Loucy (cell line): ENCODE measurements around the gene IGSF21.

ENCODE experiments used
- H2AFZ ChIP-seq: fragments of 200-600 bp; sonication (generic); 2 replicates; pipeline ENCODE4 v1.6.0; 2016; ENCODE audit warnings: antibody characterized with exemption, mild to moderate bottlenecking, low read length, moderate library complexity
- H3F3A ChIP-seq: fragments of 200-600 bp; 2 replicates; pipeline ENCODE4 v1.6.0; 2016; ENCODE audit warnings: antibody characterized with exemption, low read depth, mild to moderate bottlenecking
- H3K27me3 ChIP-seq: fragments of 200-600 bp; sonication (generic); 2 replicates; pipeline ENCODE4 v1.6.1; 2014; ENCODE audit warnings: low read length, mild to moderate bottlenecking; ENCODE audit not compliant: insufficient read depth, poor library complexity, severe bottlenecking
- H3K36me3 ChIP-seq: fragments of 200-600 bp; sonication (generic); 2 replicates; pipeline ENCODE4 v1.6.1; 2016; ENCODE audit warnings: low read length; ENCODE audit not compliant: insufficient read depth
- H3K4me1 ChIP-seq: fragments of 200-600 bp; sonication (generic); 2 replicates; pipeline ENCODE4 v1.5.1; 2014; ENCODE audit warnings: low read length, mild to moderate bottlenecking; ENCODE audit not compliant: insufficient read depth, poor library complexity, severe bottlenecking
- H3K4me2 ChIP-seq: fragments of 200-600 bp; sonication (generic); 2 replicates; pipeline ENCODE4 v1.6.0; 2014; ENCODE audit warnings: antibody characterized with exemption, low read length, low read depth, mild to moderate bottlenecking; ENCODE audit not compliant: poor library complexity, severe bottlenecking
- H3K4me3 ChIP-seq: fragments of 200-600 bp; sonication (generic); 2 replicates; pipeline ENCODE4 v1.5.1; 2014; ENCODE audit warnings: low read length, mild to moderate bottlenecking, mixed read lengths; ENCODE audit not compliant: poor library complexity, severe bottlenecking
- H3K79me2 ChIP-seq: fragments of 200-600 bp; sonication (generic); 2 replicates; pipeline ENCODE4 v1.6.1; 2014; ENCODE audit warnings: low read length; ENCODE audit not compliant: insufficient read depth
- H3K9ac ChIP-seq: fragments of 200-600 bp; sonication (generic); 2 replicates; pipeline ENCODE4 v1.6.0; 2014; ENCODE audit warnings: mild to moderate bottlenecking, low read depth, low read length, moderate library complexity; ENCODE audit not compliant: poor library complexity, severe bottlenecking
- H3K9me2 ChIP-seq: fragments of 200-600 bp; sonication (generic); replicated peaks from 2 replicates; pipeline ENCODE4 v1.6.1; 2016; ENCODE audit warnings: low read depth, low read length, mixed read lengths
- H3K9me3 ChIP-seq: fragments of 200-600 bp; sonication (generic); 2 replicates; pipeline ENCODE4 v1.6.1; 2014; ENCODE audit warnings: mild to moderate bottlenecking, antibody characterized with exemption, low read length, low read depth; ENCODE audit not compliant: insufficient read depth
- H4K20me1 ChIP-seq: fragments of 200-600 bp; sonication (generic); 2 replicates; pipeline ENCODE4 v1.6.0; 2014; ENCODE audit warnings: antibody characterized with exemption, low read length, mild to moderate bottlenecking; ENCODE audit not compliant: insufficient read depth, poor library complexity, severe bottlenecking
- EZH2phosphoT487 ChIP-seq: fragments of 200-600 bp; IDR thresholded peaks from 2 replicates; pipeline ENCODE4 v1.6.1; 2018; ENCODE audit warnings: antibody characterized with exemption, mild to moderate bottlenecking, moderate library complexity, borderline replicate concordance
- TF ChIP-seq, protein P1 (sequence below): fragments of 200-600 bp; sonication (generic); conservative IDR thresholded peaks from 2 replicates; pipeline ENCODE4 v1.5.1; 2014; ENCODE audit warnings: mild to moderate bottlenecking, antibody characterized with exemption, low read length

IGSF21 gene

DNA sequence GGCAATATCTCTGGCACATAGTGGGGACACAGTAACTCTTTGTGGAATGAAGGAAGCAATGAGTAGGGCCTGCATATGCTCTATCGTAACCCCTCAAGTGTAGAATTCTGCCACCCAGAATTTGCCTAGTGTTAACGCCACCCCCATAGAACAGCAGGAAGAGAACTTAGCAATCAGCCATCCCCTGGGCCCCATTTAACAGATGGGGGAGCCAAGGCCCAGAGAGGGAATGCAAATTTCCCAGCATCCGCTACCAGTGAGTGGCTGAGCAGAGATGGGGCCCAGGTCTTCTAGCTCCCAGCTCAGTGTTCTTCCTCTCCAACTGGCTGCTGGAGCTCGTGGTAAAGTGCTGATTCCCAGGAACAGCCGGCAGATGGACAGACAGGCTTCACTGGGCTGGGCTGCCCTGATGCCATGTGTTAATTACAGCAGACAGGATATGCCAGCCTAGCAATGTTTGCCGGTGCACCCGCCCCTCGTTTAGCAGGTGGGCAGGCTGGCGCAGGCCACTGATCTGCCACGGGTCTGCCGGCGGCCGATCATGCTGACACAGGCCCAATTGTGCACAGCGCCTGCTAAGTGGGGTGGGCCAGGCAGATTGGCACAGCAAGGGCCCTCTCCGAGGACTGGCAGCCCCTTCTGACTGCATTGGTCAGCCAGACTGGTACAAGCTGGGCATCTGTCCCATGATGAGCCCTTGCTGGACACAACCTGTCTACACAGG lies 171.9 kb downstream of the IGSF21 start:
- no peaks in the 10 kb centered on the region for H3K27me3 ChIP-seq
- no peak overlapping the region for H3K9ac ChIP-seq
- TF ChIP-seq EZH2phosphoT487, result no peak
- TF ChIP-seq, protein P1, sequence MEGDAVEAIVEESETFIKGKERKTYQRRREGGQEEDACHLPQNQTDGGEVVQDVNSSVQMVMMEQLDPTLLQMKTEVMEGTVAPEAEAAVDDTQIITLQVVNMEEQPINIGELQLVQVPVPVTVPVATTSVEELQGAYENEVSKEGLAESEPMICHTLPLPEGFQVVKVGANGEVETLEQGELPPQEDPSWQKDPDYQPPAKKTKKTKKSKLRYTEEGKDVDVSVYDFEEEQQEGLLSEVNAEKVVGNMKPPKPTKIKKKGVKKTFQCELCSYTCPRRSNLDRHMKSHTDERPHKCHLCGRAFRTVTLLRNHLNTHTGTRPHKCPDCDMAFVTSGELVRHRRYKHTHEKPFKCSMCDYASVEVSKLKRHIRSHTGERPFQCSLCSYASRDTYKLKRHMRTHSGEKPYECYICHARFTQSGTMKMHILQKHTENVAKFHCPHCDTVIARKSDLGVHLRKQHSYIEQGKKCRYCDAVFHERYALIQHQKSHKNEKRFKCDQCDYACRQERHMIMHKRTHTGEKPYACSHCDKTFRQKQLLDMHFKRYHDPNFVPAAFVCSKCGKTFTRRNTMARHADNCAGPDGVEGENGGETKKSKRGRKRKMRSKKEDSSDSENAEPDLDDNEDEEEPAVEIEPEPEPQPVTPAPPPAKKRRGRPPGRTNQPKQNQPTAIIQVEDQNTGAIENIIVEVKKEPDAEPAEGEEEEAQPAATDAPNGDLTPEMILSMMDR, result no peak
- H2AFZ ChIP-seq, result no peak overlapping the region
- no peaks in the 10 kb centered on the region; the same call in 1 of the 2 replicates for H3K9me3 ChIP-seq
- no peaks in the 10 kb centered on the region for H3F3A ChIP-seq
- no peaks in the 10 kb centered on the region for H3K9me2 ChIP-seq
- no peak overlapping the region for H3K4me3 ChIP-seq
- H3K4me1 ChIP-seq, result no peaks in the 10 kb centered on the region
- H4K20me1 ChIP-seq, result no peaks in the 10 kb centered on the region
- no peak overlapping the region for H3K4me2 ChIP-seq
- no peaks in the 10 kb centered on the region for H3K79me2 ChIP-seq
- no peaks in the 10 kb centered on the region for H3K36me3 ChIP-seq

GRCh38 chr1:18280956-18281355 lies 173.4 kb downstream of the IGSF21 start:
- no peak overlapping the region for H2AFZ ChIP-seq
- no peaks in the 10 kb centered on the region for H3K79me2 ChIP-seq
- H3K9me2 ChIP-seq, result no peaks in the 10 kb centered on the region
- TF ChIP-seq, protein P1, result no peak
- no peak for TF ChIP-seq EZH2phosphoT487
- no peaks in the 10 kb centered on the region for H3F3A ChIP-seq
- no peak overlapping the region for H3K9ac ChIP-seq
- no peaks in the 10 kb centered on the region for H3K27me3 ChIP-seq
- no peaks in the 10 kb centered on the region for H3K4me1 ChIP-seq
- H3K36me3 ChIP-seq, result no peaks in the 10 kb centered on the region
- no peaks in the 10 kb centered on the region for H3K9me3 ChIP-seq
- no peaks in the 10 kb centered on the region for H4K20me1 ChIP-seq
- no peak overlapping the region for H3K4me3 ChIP-seq
- H3K4me2 ChIP-seq, result no peak overlapping the region

- H3K4me1 ChIP-seq, result no peaks in the 10 kb centered on the region
- TF ChIP-seq, protein P1, result no peak
- TF ChIP-seq EZH2phosphoT487, result no peak
- H3K36me3 ChIP-seq, result no peaks in the 10 kb centered on the region
- no peaks in the 10 kb centered on the region for H3K79me2 ChIP-seq
- no peak overlapping the region for H2AFZ ChIP-seq
- no peaks in the 10 kb centered on the region for H3K9me3 ChIP-seq
- H3F3A ChIP-seq, result no peaks in the 10 kb centered on the region
- no peaks in the 10 kb centered on the region for H4K20me1 ChIP-seq
- no peak overlapping the region for H3K4me2 ChIP-seq
- H3K9ac ChIP-seq, result no peak overlapping the region
- H3K27me3 ChIP-seq, result no peaks in the 10 kb centered on the region
- H3K9me2 ChIP-seq, result no peaks in the 10 kb centered on the region
- no peak overlapping the region for H3K4me3 ChIP-seq
Measured at GRCh38 chr1:18282851-18283600, 175.4 kb downstream of the IGSF21 start.
